CD8-positive, alpha-beta memory T cell (primary cell): ENCODE measurements around the gene RNF19B. TPM values are rescaled to one million over a fixed set of nuclear protein-coding genes. Genes with fewer than 3 reads are reported as not detected.
"Not testable (repeated sequence)": the region's sequence is repeated elsewhere in the genome, so short reads cannot be mapped to it uniquely, and the experiment has no call there.

Source experiments
- CTCF ChIA-PET: fragments of 350-600 bp; sonication (Branson Sonifier 250); formaldehyde crosslinking; loops from one replicate; lab custom pipeline; 2021; ENCODE audit warnings: antibody characterized with exemption; lab: Charles Lee
- POLR2A ChIA-PET: fragments of 350-600 bp; sonication (Branson Sonifier 250); formaldehyde crosslinking; loops from one replicate; lab custom pipeline; 2021; ENCODE audit warnings: antibody characterized with exemption; lab: Charles Lee
- DNase-seq, 5 donors: peaks; one replicate each; pipeline versions ENCODE4 v3.0.0 to v3.0.0-alpha.2; 2020 to 2022; ENCODE audit warnings: mixed read lengths in 1 of 5
- H3K27ac ChIP-seq: one replicate; pipeline ENCODE4 v1.7.0; 2013; ENCODE audit warnings: low read depth, mild to moderate bottlenecking, low read length, moderate library complexity
- H3K27me3 ChIP-seq: 2 replicates; pipeline ENCODE4 v1.7.0; 2013; ENCODE audit warnings: low read length, mild to moderate bottlenecking; ENCODE audit not compliant: insufficient read depth, poor library complexity, severe bottlenecking
- H3K36me3 ChIP-seq: 2 replicates; pipeline ENCODE4 v1.7.0; 2013; ENCODE audit warnings: mild to moderate bottlenecking, low read length, moderate library complexity; ENCODE audit not compliant: insufficient read depth
- H3K4me1 ChIP-seq: 2 replicates; pipeline ENCODE4 v1.7.0; 2013; ENCODE audit warnings: mild to moderate bottlenecking, low read length, moderate library complexity; ENCODE audit not compliant: insufficient read depth
- H3K4me3 ChIP-seq: 2 replicates; pipeline ENCODE4 v1.7.0; 2013; ENCODE audit warnings: mild to moderate bottlenecking, low read length
- H3K9me3 ChIP-seq: 2 replicates; pipeline ENCODE4 v1.7.0; 2013; ENCODE audit warnings: mild to moderate bottlenecking, low read length
- H3K27ac Mint-ChIP-seq, 8 donors: one replicate each; pipeline ENCODE4 v1.8.0; 2020 to 2021; ENCODE audit warnings: mixed read lengths in 8 of 8, mild to moderate bottlenecking in 6 of 8, inconsistent platforms in 3 of 8, moderate library complexity in 3 of 8
- H3K27me3 Mint-ChIP-seq, 2 donors: one replicate each; pipeline ENCODE4 v1.8.0; 2020 to 2021; ENCODE audit warnings: mixed read lengths in 2 of 2, mild to moderate bottlenecking in 1 of 2, moderate library complexity in 1 of 2
- H3K36me3 Mint-ChIP-seq, 3 donors: one replicate each; pipeline ENCODE4 v1.8.0; 2020 to 2021; ENCODE audit warnings: mixed read lengths in 3 of 3, inconsistent platforms in 1 of 3, mild to moderate bottlenecking in 1 of 3
- H3K4me1 Mint-ChIP-seq, 3 donors: one replicate each; pipeline ENCODE4 v1.8.0; 2020 to 2021; ENCODE audit warnings: mixed read lengths in 3 of 3, inconsistent platforms in 1 of 3, mild to moderate bottlenecking in 1 of 3
- H3K4me3 Mint-ChIP-seq, 7 donors: one replicate each; pipeline ENCODE4 v1.8.0; 2020 to 2021; ENCODE audit warnings: mixed read lengths in 7 of 7, mild to moderate bottlenecking in 6 of 7, moderate library complexity in 4 of 7, inconsistent platforms in 2 of 7
- H3K9me3 Mint-ChIP-seq, 5 donors: one replicate each; pipeline ENCODE4 v1.8.0; 2020 to 2022; ENCODE audit warnings: mixed read lengths in 5 of 5, mild to moderate bottlenecking in 3 of 5, moderate library complexity in 2 of 5, inconsistent platforms in 1 of 5
- polyA plus RNA-seq: library from polyadenylated mRNA; unstranded; fragments of 300-500 nt; fragmentation: Illumina TruSeq; gene quantifications from one replicate; pipeline ENCODE4 v1.2.3, GENCODE V29; 2021
- total RNA-seq, 2 experiments: library from RNA; stranded (reverse); gene quantifications; one replicate each; pipeline ENCODE4 v1.2.3, GENCODE V29; 2021

The RNF19B gene
- total and polyA plus RNA-seq, 3 experiments from 2014 or later: 4.3 to 39.9 (median 39.6) TPM

GRCh38 chr1:33000427-33001026 lies 35.9 kb upstream of the RNF19B start:
- no peaks in the 10 kb centered on the region for H3K27me3 Mint-ChIP-seq
- Histone ChIP-seq H3K27ac (no peak overlapping the region), H3K27me3 (no peaks in the 10 kb centered on the region), H3K9me3 (no peaks in the 10 kb centered on the region), H3K36me3 (no peaks in the 10 kb centered on the region), H3K4me3 (no peak overlapping the region), H3K4me1 (peaks cover 7% of the 10 kb centered on the region)
- no peak overlapping the region for H3K4me3 Mint-ChIP-seq
- peak overlapping the region in 3 of 8 donors; percentile 18 to 21 (median 20) for H3K27ac Mint-ChIP-seq
- no peaks in the 10 kb centered on the region for H3K9me3 Mint-ChIP-seq
- peaks cover 0 to 2% (median 0%) of the 10 kb centered on the region in 3 donors for H3K36me3 Mint-ChIP-seq
- DNase-seq: no peak
- CTCF ChIA-PET: no interaction called here
- POLR2A ChIA-PET: no interaction called here
- H3K4me1 Mint-ChIP-seq: peaks cover 7 to 23% (median 13%) of the 10 kb centered on the region in 3 donors

GRCh38 chr1:32998997-32999396 lies 34.4 kb upstream of the RNF19B start:
- Mint-ChIP-seq H3K9me3 (no peaks in the 10 kb centered on the region), H3K4me1 (peaks cover 7 to 23% (median 13%) of the 10 kb centered on the region in 3 donors), H3K4me3 (no peak overlapping the region), H3K27ac (no peak overlapping the region), H3K36me3 (no peaks in the 10 kb centered on the region), H3K27me3 (no peaks in the 10 kb centered on the region)
- no peak overlapping the region for H3K27ac ChIP-seq
- DNase-seq: no peak
- H3K27me3 ChIP-seq: no peaks in the 10 kb centered on the region
- no peaks in the 10 kb centered on the region for H3K9me3 ChIP-seq
- ChIA-PET POLR2A (interaction anchor here (0.7 kb wide), 1 partner anchor 80 kb away, joined by 4 read pairs; no protein-coding TSS in a partner anchor), CTCF (interaction anchor here (1.5 kb wide), 1 partner anchor 10 kb away, joined by 3 read pairs; no protein-coding TSS in a partner anchor)
- H3K4me1 ChIP-seq: peaks cover 7% of the 10 kb centered on the region
- H3K36me3 ChIP-seq: no peaks in the 10 kb centered on the region
- H3K4me3 ChIP-seq: no peak overlapping the region

- Histone ChIP-seq H3K4me3 (no peak overlapping the region), H3K27ac (no peak overlapping the region), H3K27me3 (no peaks in the 10 kb centered on the region), H3K9me3 (no peaks in the 10 kb centered on the region), H3K36me3 (no peaks in the 10 kb centered on the region), H3K4me1 (peaks cover 7% of the 10 kb centered on the region)
- DNase-seq: no peak
- Mint-ChIP-seq H3K4me3 (no peak overlapping the region), H3K27ac (peak overlapping the region in 6 of 8 donors; percentile 22 to 95 (median 66)), H3K4me1 (peaks cover 7 to 23% (median 13%) of the 10 kb centered on the region in 3 donors), H3K27me3 (no peaks in the 10 kb centered on the region), H3K36me3 (no peaks in the 10 kb centered on the region), H3K9me3 (no peaks in the 10 kb centered on the region)
- CTCF ChIA-PET: interaction anchor here (1.5 kb wide), 1 partner anchor 11 kb away, joined by 3 read pairs; no protein-coding TSS in a partner anchor
- POLR2A ChIA-PET: interaction anchor here (0.7 kb wide), 1 partner anchor 81 kb away, joined by 4 read pairs; no protein-coding TSS in a partner anchor
These were observed 33.5 kb upstream of the RNF19B start for GRCh38 chr1:32998064-32998463.

GRCh38 chr1:32997381-32997891 lies 32.8 kb upstream of the RNF19B start:
- Histone ChIP-seq H3K36me3 (no peaks in the 10 kb centered on the region), H3K27ac (no peak overlapping the region), H3K9me3 (no peaks in the 10 kb centered on the region), H3K4me3 (no peak overlapping the region), H3K4me1 (peaks cover 7% of the 10 kb centered on the region), H3K27me3 (no peaks in the 10 kb centered on the region)
- DNase-seq: no peak
- no peaks in the 10 kb centered on the region for H3K36me3 Mint-ChIP-seq
- H3K27ac Mint-ChIP-seq: peak overlapping the region in 3 of 8 donors; percentile 0 to 85 (median 17)
- peaks cover 9 to 25% (median 19%) of the 10 kb centered on the region in 3 donors for H3K4me1 Mint-ChIP-seq
- POLR2A ChIA-PET: no interaction called here
- no peak overlapping the region for H3K4me3 Mint-ChIP-seq
- H3K27me3 Mint-ChIP-seq: no peaks in the 10 kb centered on the region
- CTCF ChIA-PET: interaction anchor here (1.5 kb wide), 1 partner anchor 12 kb away, joined by 3 read pairs; no protein-coding TSS in a partner anchor
- no peaks in the 10 kb centered on the region for H3K9me3 Mint-ChIP-seq

GRCh38 chr1:32993324-32993636 lies 28.7 kb upstream of the RNF19B start:
- not testable (repeated sequence) for H3K27me3 Mint-ChIP-seq, DNase-seq, H3K9me3 ChIP-seq, H3K27ac ChIP-seq, H3K4me3 Mint-ChIP-seq, H3K4me1 ChIP-seq, H3K36me3 ChIP-seq, H3K36me3 Mint-ChIP-seq, H3K27me3 ChIP-seq, H3K4me3 ChIP-seq, H3K9me3 Mint-ChIP-seq, H3K27ac Mint-ChIP-seq
- POLR2A ChIA-PET: interaction anchor here (1.3 kb wide), 1 partner anchor 29 kb away, joined by 5 read pairs; the partner anchor contains the start of gene RNF19B
- CTCF ChIA-PET: interaction anchor here (2.1 kb wide), 1 partner anchor 12 kb away, joined by 6 read pairs; no protein-coding TSS in a partner anchor
- H3K4me1 Mint-ChIP-seq: peaks cover 16 to 41% (median 31%) of the 10 kb centered on the region in 3 donors

GRCh38 chr1:32992489-32993323 lies 28.1 kb upstream of the RNF19B start:
- H3K4me3 Mint-ChIP-seq: no peak overlapping the region
- H3K27ac ChIP-seq: no peak overlapping the region
- peak in 3 of 5 donors; percentile 9 to 50 (median 27) for DNase-seq
- peaks cover 11 to 35% (median 25%) of the 10 kb centered on the region in 3 donors for H3K4me1 Mint-ChIP-seq
- H3K27me3 ChIP-seq: no peaks in the 10 kb centered on the region
- ChIA-PET POLR2A (no interaction called here), CTCF (interaction anchor here (0.8 to 2.1 kb wide), 2 partner anchors 12 to 28 kb away, joined by 3 to 6 read pairs; partner anchors contain the start of gene RNF19B)
- H3K9me3 Mint-ChIP-seq: no peaks in the 10 kb centered on the region
- H3K27ac Mint-ChIP-seq: peak overlapping the region in 6 of 8 donors; percentile 15 to 63 (median 30)
- H3K9me3 ChIP-seq: no peaks in the 10 kb centered on the region
- peaks cover 1% of the 10 kb centered on the region for H3K4me1 ChIP-seq
- no peaks in the 10 kb centered on the region for H3K36me3 ChIP-seq
- H3K27me3 Mint-ChIP-seq: no peaks in the 10 kb centered on the region
- no peak overlapping the region for H3K4me3 ChIP-seq
- no peaks in the 10 kb centered on the region for H3K36me3 Mint-ChIP-seq

- Histone ChIP-seq H3K36me3 (no peaks in the 10 kb centered on the region), H3K27me3 (no peaks in the 10 kb centered on the region), H3K27ac (no peak overlapping the region), H3K9me3 (no peaks in the 10 kb centered on the region), H3K4me1 (no peaks in the 10 kb centered on the region), H3K4me3 (no peak overlapping the region)
- ChIA-PET CTCF (interaction anchor here (0.8 to 2.1 kb wide), 2 partner anchors 11 to 27 kb away, joined by 3 to 6 read pairs; partner anchors contain the start of gene RNF19B), POLR2A (no interaction called here)
- no peaks in the 10 kb centered on the region for H3K9me3 Mint-ChIP-seq
- H3K4me1 Mint-ChIP-seq: peaks cover 11 to 31% (median 17%) of the 10 kb centered on the region in 3 donors
- H3K36me3 Mint-ChIP-seq: no peaks in the 10 kb centered on the region
- peak overlapping the region in 5 of 8 donors; percentile 17 to 63 (median 27) for H3K27ac Mint-ChIP-seq
- DNase-seq: no peak
- H3K4me3 Mint-ChIP-seq: no peak overlapping the region
- H3K27me3 Mint-ChIP-seq: no peaks in the 10 kb centered on the region
These were observed 27.3 kb upstream of the RNF19B start for GRCh38 chr1:32991819-32992488.
